T47D (cell line): Measurements from ENCODE around the gene P3H3.

Source experiments
- DNase-seq, 2 experiments: peaks; one replicate each; pipeline versions ENCODE4 v3.0.0 to v3.0.0-alpha.2; 2011 to 2012; ENCODE audit warnings: low read depth in 1 of 2, low spot score in 1 of 2
- JUND ChIP-seq: IDR thresholded peaks from 2 replicates; pipeline ENCODE4 v1.6.1; 2012; ENCODE audit warnings: low read depth
- in situ Hi-C: cut with HindIII; loops from 2 replicates; pipeline ENCODE4 v1.10.0; 2016; ENCODE audit warnings: low sequenced_read_pairs, low pct_unique_long_range_greater_than_20kb

The P3H3 gene

DNA sequence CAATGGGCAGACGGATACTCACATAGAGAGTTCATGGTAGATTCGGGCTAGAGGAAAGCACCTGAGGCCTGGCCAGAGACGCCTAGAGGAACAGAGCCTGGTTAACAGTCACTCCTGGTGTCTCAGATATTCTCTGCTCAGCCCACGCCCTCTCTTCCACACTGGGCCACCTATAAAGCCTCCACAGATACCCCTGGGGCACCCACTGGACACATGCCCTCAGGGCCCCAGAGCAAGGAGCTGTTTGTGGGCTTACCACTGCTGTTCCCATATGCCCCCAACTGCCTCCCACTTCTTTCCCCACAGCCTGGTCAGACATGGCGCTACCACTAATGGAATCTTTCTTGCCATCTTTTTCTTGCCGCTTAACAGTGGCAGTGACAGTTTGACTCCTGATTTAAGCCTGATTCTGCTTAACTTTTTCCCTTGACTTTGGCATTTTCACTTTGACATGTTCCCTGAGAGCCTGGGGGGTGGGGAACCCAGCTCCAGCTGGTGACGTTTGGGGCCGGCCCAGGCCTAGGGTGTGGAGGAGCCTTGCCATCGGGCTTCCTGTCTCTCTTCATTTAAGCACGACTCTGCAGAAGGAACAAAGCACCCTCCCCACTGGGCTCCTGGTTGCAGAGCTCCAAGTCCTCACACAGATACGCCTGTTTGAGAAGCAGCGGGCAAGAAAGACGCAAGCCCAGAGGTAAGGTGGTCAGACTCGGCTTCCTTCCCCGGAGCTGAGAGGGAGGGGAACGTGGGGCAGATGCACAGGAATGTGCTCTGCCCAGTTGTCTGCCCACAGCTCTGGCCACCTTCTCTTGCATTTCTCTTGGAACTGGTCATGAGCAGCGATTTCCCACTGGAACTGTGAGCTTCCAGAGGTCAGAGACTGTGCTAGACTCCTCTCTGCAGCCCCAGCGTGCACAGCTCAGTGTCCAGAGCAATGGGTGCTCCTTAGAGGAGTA lies 39.0 kb upstream of the P3H3 start, which contains the start of gene CD4:
CD4 (plus strand) TSS at position 557 of the 953 bp plus-strand sequence. CDS start 10,611 bp downstream, outside the sequence.
- no peak for TF ChIP-seq JUND
- DNase-seq = no peak
- in situ Hi-C loops = no loop called here

DNA sequence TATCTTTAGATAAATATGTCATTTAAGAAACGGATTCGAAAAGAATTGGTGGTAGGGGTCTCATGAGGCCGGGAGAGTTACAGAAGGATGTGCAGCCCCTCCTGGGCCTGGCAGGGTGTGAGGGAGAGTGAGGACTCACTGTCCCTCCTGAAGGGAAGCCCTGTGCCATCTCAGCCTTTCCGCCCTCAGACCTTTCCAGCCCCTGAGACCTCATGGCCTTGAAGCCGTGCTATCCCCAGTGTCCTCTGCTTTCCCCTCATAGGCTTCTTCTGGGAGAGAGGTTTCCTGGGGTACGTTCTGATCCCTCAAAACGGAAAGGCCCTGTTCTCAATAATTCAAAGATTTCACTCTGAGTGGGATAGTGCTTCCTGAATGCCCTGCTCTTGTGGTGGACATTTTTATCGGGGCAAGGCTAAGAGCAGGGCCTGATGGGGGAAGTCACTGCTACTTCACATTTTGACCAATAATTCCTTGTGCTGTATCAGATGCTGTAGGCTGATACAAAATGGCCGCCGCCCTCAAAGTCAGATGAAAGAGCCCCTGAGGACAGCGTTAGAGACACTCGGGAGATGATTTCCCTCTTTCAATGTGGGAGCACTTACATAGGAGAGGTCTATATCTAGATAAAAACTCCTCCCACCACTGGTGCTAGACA lies 37.6 kb upstream of the P3H3 start:
- TF ChIP-seq JUND = no peak
- in situ Hi-C loops = no loop called here
- no peak for DNase-seq

DNA sequence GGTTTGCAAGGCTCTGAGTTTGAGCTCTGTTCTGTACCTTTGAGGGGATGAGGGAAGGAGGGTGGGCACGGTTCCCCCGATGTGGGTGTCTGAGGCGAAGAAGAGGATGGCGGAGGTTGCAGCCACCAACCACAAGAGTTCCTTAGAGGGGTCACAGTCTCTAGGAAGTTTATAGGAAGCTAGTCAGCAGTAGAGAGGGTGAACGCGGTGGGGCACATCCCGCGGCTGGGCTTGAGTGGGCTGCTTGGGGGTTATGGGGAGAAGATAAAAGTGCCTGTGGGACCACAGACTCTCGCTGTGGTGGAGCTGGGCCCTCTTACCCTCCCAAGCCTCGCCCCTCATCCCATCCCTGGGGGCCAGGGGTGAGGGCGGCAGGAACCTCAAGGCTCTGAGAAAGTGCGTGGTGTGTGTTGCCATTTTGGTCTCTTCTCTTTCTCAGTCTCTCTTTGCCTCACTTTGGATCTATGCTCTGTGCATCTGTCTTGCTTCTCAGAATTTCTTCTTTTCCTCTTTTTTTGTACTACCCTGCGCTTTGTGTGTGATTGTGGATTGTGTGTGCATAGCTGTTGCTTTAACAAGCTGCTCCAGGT lies 36.2 kb upstream of the P3H3 start:
- no peak for DNase-seq
- TF ChIP-seq JUND = no peak
- in situ Hi-C loops = no loop called here

DNA sequence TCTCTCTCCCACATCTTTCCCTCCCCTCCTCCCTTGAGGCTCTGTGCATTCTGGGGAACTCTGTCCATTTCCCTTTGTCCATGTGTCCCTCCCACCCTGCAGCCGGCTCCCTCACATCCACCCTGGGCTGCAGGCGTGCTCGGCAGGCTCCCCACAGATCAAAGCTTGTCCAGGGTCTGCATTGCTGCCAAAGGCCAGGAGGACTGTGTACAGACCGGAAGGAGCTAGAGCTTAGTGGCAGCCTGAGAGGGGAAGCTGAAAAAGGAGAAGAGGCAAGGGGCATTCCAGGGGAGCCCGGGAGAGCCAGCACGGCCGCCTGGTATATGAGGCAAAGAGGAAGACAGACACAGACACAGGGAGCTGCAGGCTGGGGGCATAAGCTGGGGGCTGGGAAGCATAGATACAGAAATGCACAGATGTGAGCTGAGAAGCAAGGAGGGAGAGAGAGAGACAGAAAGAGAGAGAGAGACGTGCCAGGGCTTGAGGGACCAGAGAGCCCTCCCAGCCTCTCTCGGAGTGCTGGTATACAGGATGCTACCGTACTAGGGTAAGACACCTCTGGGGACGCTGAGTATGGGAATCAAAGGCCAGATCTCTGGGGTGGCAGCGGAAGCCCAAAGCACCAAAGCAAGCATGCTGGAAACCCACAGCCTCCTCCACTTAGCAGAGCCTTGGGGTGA lies 35.5 kb upstream of the P3H3 start:
- DNase-seq = no peak
- in situ Hi-C loops = no loop called here

DNA sequence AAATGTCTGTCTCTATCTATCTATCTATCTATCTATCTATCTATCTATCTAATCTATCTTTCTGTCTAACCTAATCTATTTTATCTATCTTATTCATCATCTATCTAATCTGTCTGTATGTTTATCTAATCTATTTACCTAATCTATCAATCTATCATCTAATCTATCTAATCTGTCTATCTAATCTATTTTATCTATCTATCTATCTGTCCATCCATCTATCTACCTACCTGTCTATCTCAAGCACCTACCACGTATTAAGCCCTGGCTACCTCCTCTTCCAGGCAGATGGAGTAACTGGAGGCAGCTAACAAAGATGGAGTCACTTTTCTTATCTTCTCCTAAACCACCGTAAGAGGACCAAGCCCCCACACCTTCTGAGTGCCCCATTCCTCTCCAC lies 33.1 kb upstream of the P3H3 start:
- no peak for TF ChIP-seq JUND
- DNase-seq = no peak
- in situ Hi-C loops = no loop called here

More for the DNA sequence above, 35.5 kb upstream of the P3H3 start:
- no peak for TF ChIP-seq JUND

DNA sequence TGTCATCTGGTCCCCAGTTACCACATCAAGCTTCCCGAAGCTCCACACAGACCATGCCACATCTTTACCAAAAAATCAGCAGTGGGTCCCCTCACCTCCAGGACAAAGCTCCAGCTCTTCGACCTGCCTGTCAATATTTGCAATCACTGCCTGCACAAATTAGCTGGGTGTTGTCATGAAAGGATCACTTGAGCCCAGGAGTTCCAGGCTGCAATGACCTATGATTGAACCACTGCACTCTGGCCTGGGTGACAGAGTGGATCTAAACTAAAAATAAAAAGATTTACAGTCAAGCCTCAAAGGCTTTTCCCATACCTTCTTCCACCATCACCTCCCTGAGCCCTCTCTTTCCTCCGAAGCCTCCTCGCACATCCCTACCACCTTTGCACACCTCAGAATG lies 31.6 kb upstream of the P3H3 start:
- in situ Hi-C loops = no loop called here
- no peak for TF ChIP-seq JUND
- DNase-seq = no peak

DNA sequence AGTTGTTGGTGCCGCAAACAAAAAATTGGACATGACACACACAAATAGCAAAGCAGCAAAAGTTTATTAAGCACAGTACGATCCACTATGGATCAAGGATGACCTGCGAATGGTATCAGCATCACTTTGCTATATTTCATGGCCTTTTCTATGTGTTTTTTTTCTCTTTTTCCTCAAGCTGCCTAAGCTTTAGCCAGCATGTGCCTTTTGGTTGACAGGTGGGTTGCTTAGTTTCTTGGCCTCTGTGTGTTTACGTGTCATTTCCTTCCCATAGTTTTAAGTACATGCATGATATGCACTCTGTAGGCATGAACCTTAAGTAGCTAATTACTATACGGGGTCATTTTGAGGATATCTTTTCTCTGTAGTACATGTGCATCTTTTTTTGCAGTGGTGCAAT lies 29.1 kb upstream of the P3H3 start:
- no peak for DNase-seq
- no peak for TF ChIP-seq JUND
- in situ Hi-C loops = no loop called here

DNA sequence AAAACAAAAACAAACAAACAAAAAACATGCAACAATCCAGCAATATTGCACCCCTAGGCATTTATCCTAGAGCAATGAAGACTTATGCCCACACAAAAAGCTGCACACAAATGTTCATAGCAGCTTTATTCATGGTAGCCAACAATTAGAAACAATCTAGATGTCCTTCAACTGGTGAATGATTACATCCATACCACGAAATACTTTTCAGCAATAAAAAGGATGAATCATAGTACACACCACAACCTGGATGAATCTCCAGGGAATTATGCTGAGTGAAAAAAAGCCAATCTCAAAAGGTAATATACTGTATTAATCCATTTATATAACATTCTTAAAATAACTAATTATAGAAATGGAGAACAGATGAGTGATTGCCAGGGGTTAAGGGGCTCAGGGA lies 21.0 kb upstream of the P3H3 start:
- TF ChIP-seq JUND = no peak

DNA sequence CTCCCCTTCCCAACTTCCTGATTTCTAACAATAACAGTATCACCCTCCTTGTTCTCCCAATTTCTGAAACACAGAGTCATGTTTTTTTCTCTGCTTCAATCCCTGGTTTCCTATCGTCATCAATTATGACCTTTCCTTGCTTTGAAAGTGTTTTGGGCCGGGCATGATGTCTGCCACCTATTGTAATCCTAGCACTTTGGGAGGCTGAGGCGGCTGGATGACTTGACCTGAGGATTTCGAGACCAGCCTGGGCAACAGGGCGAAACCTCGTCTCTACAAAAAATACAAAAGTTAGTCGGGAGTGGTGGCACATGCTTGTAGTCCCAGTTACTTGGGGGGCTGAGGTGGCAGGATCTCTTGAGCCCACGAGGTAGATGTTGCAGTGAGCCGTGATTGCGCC lies 19.2 kb upstream of the P3H3 start:
- TF ChIP-seq JUND = no peak
- in situ Hi-C loops = no loop called here
- DNase-seq = no peak

More for the DNA sequence above, 21.0 kb upstream of the P3H3 start:
- in situ Hi-C loops = no loop called here
- no peak for DNase-seq

DNA sequence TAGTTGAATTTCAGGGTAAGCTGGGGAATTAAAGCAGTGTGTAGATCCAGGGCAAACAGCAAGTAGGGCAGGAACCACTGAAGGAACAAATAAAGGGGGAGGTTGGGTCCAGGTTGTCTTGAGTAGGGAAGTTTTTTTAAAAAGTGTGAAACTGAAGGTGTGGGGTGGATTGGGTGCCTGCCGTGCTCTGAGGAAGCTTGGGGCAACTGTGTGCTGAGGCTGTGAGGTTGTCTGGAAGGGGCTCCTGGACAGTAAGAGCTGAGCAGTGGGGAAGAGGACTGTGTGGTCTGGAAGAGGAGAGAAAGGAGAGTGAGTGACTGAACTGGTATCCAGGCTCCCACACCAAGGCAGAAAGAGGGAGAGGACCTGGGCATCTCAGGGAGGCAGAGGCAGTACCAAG lies 17.4 kb upstream of the P3H3 start:
- TF ChIP-seq JUND = no peak
- in situ Hi-C loops = no loop called here
- no peak for DNase-seq

DNA sequence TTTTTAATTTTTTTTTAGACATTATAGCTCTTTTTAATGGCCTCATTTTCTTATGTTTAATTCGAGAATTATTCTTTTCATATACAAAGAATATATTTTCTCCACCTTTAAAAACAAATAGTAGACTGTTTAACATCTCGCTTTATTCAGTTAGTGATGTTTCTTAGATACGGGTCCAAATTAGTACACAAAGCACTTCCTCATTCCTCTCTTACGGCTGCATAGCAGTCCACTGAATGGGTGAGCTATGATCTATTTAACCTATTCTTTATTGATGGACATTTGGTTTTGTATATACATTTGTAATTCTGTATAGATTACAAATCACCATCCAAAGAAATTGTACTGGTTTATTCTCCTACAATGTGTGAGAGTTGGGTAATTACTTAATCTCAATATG lies 14.8 kb upstream of the P3H3 start:
- in situ Hi-C loops = no loop called here
- DNase-seq = no peak
- TF ChIP-seq JUND = no peak

DNA sequence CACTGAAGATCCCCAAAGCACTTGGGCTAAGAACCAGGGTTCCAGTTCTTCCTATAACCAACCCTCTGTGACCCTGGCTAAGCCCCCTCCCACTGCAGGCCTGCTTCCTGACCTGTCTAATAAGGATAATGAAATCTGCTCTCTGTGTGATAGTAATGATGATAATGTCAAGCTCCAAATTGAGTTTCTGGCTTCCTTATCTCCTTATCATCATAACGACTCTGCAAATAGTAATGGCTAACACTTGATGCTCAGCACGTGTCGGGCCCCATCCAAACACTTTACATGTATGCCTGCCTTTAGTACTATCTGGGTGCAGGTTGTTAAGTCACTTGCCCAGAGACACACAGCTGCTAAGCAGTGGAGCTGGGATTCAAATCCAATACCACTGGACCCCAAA lies 11.6 kb upstream of the P3H3 start:
- TF ChIP-seq JUND = no peak
- DNase-seq = no peak
- in situ Hi-C loops = no loop called here

DNA sequence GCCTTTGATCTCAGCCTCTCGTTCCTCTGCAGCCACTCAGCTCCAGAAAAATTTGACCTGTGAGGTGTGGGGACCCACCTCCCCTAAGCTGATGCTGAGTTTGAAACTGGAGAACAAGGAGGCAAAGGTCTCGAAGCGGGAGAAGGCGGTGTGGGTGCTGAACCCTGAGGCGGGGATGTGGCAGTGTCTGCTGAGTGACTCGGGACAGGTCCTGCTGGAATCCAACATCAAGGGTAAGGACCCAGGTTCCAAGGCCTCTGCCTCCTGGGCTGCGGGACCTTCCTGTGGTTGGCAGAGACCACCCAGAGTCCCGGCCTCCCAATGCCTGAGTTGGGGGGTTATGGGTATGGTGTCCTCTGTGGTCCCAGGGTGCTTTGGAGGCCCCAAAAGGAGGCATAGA lies 11.1 kb upstream of the P3H3 start:
- TF ChIP-seq JUND = no peak
- in situ Hi-C loops = no loop called here
- DNase-seq = no peak
